ENCODE data around the gene HIGD1B. TPM values are rescaled to one million over a fixed set of nuclear protein-coding genes. Genes with fewer than 3 reads are reported as not detected.

The HIGD1B gene
- total and polyA plus RNA-seq, 2 donors (not counting 1 experiment from before 2014, with no cell fraction given): 0.34 TPM; not detected in 1

DNA sequence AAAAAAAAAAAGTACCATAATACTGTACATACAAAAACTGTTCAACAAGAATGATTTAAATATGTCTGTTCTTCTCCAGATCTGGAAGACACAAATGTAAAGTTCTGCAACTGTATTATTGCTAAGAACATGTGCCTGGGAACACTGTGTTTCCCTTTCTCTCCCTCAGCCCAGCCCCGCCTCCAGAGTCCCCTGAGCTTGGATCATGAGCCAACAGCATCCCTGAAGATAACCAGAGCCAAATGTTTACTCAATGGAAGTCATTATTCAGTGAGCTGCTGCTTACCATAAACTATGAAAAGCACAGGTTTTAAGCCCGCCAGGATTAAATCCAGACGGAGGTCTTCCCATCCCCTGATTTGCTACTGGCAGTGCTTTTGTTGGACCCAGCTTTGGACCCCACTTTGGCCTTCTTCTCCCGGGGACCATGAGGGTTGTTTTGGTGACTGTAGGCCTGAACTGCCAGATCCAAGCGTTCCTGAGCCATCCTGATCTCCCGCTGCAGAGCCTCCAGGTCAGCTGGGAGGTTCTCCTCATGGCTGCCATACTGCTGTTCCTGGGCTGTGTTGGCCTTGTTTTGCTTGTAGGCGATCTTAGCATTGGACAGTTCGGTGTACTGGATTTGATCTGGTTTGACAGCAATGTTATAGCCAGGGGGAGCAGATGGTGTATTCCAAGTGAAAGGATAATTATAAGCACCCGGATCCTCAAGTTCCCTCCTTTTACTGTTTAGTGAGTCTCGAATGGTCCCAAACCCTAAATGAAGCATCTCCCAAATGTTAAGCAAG is 43.2 kb upstream of the HIGD1B start:
- peak in 1 of 2 donors; percentile 27 for DNase-seq (ENCODE audit: low read depth in 2 of 2)
- Histone ChIP-seq H3K27ac (ENCODE audit: insufficient read depth, low read length) (no peak overlapping the region), H2AFZ (ENCODE audit: low read length) (no peak overlapping the region), H4K20me1 (ENCODE audit: control insufficient read depth, extremely low read depth, insufficient read depth, low read length) (no peaks in the 10 kb centered on the region), H3K4me3 (replicated peaks in 1 of 4; ENCODE audit: control extremely low read depth in 1 of 4, insufficient read depth in 1 of 4, low read depth in 3 of 4, low read length in 4 of 4) (no peak overlapping the region), H3K4me1 (ENCODE audit: control insufficient read depth, extremely low read depth, insufficient read depth, low read length) (peaks cover 10% of the 10 kb centered on the region), H3K9me3 (ENCODE audit: control insufficient read depth, insufficient read depth, low read depth, low read length) (no peaks in the 10 kb centered on the region), H3K4me2 (ENCODE audit: extremely low read depth, insufficient read depth, low read length) (no peak overlapping the region), H3K79me2 (ENCODE audit: control insufficient read depth, insufficient read depth, low read length) (peaks cover 90% of the 10 kb centered on the region), H3K9ac (ENCODE audit: insufficient read depth, low read length) (no peak overlapping the region), H3K27me3 (ENCODE audit: control insufficient read depth, insufficient read depth, low read length) (no peaks in the 10 kb centered on the region), H3K36me3 (ENCODE audit: control insufficient read depth, insufficient read depth, low read length) (peaks cover 8% of the 10 kb centered on the region)
- TF ChIP-seq, protein P1, sequence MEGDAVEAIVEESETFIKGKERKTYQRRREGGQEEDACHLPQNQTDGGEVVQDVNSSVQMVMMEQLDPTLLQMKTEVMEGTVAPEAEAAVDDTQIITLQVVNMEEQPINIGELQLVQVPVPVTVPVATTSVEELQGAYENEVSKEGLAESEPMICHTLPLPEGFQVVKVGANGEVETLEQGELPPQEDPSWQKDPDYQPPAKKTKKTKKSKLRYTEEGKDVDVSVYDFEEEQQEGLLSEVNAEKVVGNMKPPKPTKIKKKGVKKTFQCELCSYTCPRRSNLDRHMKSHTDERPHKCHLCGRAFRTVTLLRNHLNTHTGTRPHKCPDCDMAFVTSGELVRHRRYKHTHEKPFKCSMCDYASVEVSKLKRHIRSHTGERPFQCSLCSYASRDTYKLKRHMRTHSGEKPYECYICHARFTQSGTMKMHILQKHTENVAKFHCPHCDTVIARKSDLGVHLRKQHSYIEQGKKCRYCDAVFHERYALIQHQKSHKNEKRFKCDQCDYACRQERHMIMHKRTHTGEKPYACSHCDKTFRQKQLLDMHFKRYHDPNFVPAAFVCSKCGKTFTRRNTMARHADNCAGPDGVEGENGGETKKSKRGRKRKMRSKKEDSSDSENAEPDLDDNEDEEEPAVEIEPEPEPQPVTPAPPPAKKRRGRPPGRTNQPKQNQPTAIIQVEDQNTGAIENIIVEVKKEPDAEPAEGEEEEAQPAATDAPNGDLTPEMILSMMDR (conservative IDR thresholded peaks at IDR 0.05 in 1 of 2, IDR thresholded peaks at IDR 0.05 in 1 of 2; ENCODE audit: low read depth in 1 of 2, low read length in 2 of 2): no peak
- no peak for TF ChIP-seq EZH2 (IDR thresholded peaks at IDR 0.05; ENCODE audit: low read length, missing control alignments)

DNA sequence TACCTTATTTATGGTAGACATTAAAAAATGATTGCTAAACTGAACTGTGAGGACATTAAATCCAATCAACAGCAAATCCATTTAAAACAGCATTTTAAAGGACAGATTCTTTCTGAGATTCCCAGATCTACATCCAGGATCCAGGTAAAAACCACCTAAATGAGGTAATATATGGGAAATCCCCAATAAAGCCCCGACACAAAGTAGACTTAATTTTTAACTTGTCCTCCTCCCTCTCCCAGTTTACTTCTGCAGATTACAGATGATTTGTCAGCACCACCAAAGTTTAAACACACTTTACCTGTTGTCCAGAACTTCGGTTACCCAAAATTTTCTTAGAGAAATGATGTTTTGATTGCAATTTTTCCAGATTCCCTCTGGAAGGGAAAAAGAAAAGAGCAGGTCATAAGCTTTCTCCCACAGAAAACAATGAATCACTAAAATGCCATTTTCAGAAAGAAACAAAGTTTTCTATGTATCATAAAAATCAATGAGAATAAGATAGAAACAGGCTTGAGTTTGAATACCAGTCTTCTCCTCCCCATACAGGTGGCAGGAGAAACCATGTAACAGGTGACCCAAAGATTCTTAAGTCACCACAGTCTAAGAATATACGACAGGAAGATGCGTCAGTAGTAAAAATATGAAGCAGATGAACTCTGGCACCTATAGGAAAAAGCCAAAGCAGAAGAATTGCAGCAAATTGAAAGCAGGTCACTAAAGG is 40.4 kb upstream of the HIGD1B start:
- H3K4me2 ChIP-seq (ENCODE audit: extremely low read depth, insufficient read depth, low read length): no peak overlapping the region
- H3K4me3 ChIP-seq (replicated peaks in 1 of 4; ENCODE audit: control extremely low read depth in 1 of 4, insufficient read depth in 1 of 4, low read depth in 3 of 4, low read length in 4 of 4): no peak overlapping the region
- peak overlapping the region; percentile 53 for H3K27ac ChIP-seq (ENCODE audit: insufficient read depth, low read length)
- no peaks in the 10 kb centered on the region for H3K9me3 ChIP-seq (ENCODE audit: control insufficient read depth, insufficient read depth, low read depth, low read length)
- H2AFZ ChIP-seq (ENCODE audit: low read length): no peak overlapping the region
- no peaks in the 10 kb centered on the region for H4K20me1 ChIP-seq (ENCODE audit: control insufficient read depth, extremely low read depth, insufficient read depth, low read length)
- peaks cover 94% of the 10 kb centered on the region for H3K79me2 ChIP-seq (ENCODE audit: control insufficient read depth, insufficient read depth, low read length)
- TF ChIP-seq, protein P1 (conservative IDR thresholded peaks at IDR 0.05 in 1 of 2, IDR thresholded peaks at IDR 0.05 in 1 of 2; ENCODE audit: low read depth in 1 of 2, low read length in 2 of 2): no peak
- no peak for TF ChIP-seq EZH2 (IDR thresholded peaks at IDR 0.05; ENCODE audit: low read length, missing control alignments)
- peaks cover 12% of the 10 kb centered on the region for H3K4me1 ChIP-seq (ENCODE audit: control insufficient read depth, extremely low read depth, insufficient read depth, low read length)
- peaks cover 9% of the 10 kb centered on the region for H3K36me3 ChIP-seq (ENCODE audit: control insufficient read depth, insufficient read depth, low read length)
- no peak overlapping the region for H3K9ac ChIP-seq (ENCODE audit: insufficient read depth, low read length)
- H3K27me3 ChIP-seq (ENCODE audit: control insufficient read depth, insufficient read depth, low read length): no peaks in the 10 kb centered on the region
- DNase-seq (ENCODE audit: low read depth in 2 of 2): no peak

DNA sequence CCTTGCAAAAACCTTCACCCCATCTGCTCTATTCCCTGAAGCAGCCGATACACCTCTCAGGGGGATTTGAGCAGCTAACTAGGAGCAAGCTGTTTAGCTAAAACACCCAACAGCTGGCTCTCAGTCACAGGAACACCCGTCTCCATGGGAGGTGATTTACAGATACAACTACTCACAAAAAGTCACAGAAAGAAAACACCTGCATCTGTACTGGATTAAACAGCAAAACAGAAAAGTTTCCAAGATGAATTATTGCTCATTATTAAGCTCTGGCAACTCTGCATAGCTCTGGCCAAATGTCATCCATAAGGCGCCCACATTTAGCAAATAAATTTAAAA is 39.9 kb upstream of the HIGD1B start:
- Histone ChIP-seq H3K9ac (ENCODE audit: insufficient read depth, low read length) (no peak overlapping the region), H3K27me3 (ENCODE audit: control insufficient read depth, insufficient read depth, low read length) (no peaks in the 10 kb centered on the region), H3K27ac (ENCODE audit: insufficient read depth, low read length) (peak overlapping the region; percentile 53), H3K79me2 (ENCODE audit: control insufficient read depth, insufficient read depth, low read length) (peaks cover 91% of the 10 kb centered on the region), H3K4me2 (ENCODE audit: extremely low read depth, insufficient read depth, low read length) (no peak overlapping the region), H2AFZ (ENCODE audit: low read length) (no peak overlapping the region), H3K36me3 (ENCODE audit: control insufficient read depth, insufficient read depth, low read length) (peaks cover 9% of the 10 kb centered on the region), H4K20me1 (ENCODE audit: control insufficient read depth, extremely low read depth, insufficient read depth, low read length) (no peaks in the 10 kb centered on the region), H3K4me3 (replicated peaks in 1 of 4; ENCODE audit: control extremely low read depth in 1 of 4, insufficient read depth in 1 of 4, low read depth in 3 of 4, low read length in 4 of 4) (no peak overlapping the region), H3K4me1 (ENCODE audit: control insufficient read depth, extremely low read depth, insufficient read depth, low read length) (peaks cover 12% of the 10 kb centered on the region), H3K9me3 (ENCODE audit: control insufficient read depth, insufficient read depth, low read depth, low read length) (no peaks in the 10 kb centered on the region)
- TF ChIP-seq, protein P1 (conservative IDR thresholded peaks at IDR 0.05 in 1 of 2, IDR thresholded peaks at IDR 0.05 in 1 of 2; ENCODE audit: low read depth in 1 of 2, low read length in 2 of 2): no peak
- no peak for TF ChIP-seq EZH2 (IDR thresholded peaks at IDR 0.05; ENCODE audit: low read length, missing control alignments)
- DNase-seq (ENCODE audit: low read depth in 2 of 2): no peak

Measured in fibroblast of lung (primary cell).